HEK293T (cell line): Measurements from ENCODE around the gene GAR1.

Experiments
- CTCF ChIA-PET: fragments of 350-600 bp; formaldehyde crosslinking; extraction: SDS; loops from one replicate; lab custom pipeline; 2021; ENCODE audit warnings: antibody characterized with exemption, inconsistent platforms; lab: Yijun Ruan, JAX
- POLR2A ChIA-PET: fragments of 350-600 bp; formaldehyde crosslinking; extraction: SDS; loops from one replicate; lab custom pipeline; 2020; ENCODE audit warnings: antibody characterized with exemption, inconsistent platforms; lab: Yijun Ruan, JAX
- DNase-seq: peaks from one replicate; pipeline ENCODE4 v3.0.0; 2012; ENCODE audit warnings: mixed read lengths; ENCODE audit errors: extremely low spot score
- ARNT ChIP-seq: fragments of 450-650 bp; IDR thresholded peaks from 2 replicates; pipeline ENCODE4 v1.6.1; 2017; ENCODE audit warnings: mild to moderate bottlenecking
- BHLHE40 ChIP-seq: fragments of 450-650 bp; IDR thresholded peaks from 2 replicates; pipeline ENCODE4 v1.6.1; 2016; ENCODE audit warnings: mild to moderate bottlenecking, moderate library complexity, borderline replicate concordance
- CTBP1 ChIP-seq: fragments of 450-650 bp; IDR thresholded peaks from 2 replicates; pipeline ENCODE4 v1.6.1; 2016; ENCODE audit warnings: borderline replicate concordance
- ELF4 ChIP-seq: fragments of 450-650 bp; IDR thresholded peaks from 2 replicates; pipeline ENCODE4 v1.6.1; 2017; ENCODE audit warnings: antibody characterized with exemption
- FOXA1 ChIP-seq: fragments of 450-650 bp; IDR thresholded peaks from 2 replicates; pipeline ENCODE4 v1.6.1; 2016; ENCODE audit warnings: mild to moderate bottlenecking
- FOXK2 ChIP-seq: fragments of 450-650 bp; IDR thresholded peaks from 2 replicates; pipeline ENCODE4 v1.6.1; 2016; ENCODE audit warnings: mild to moderate bottlenecking
- FOXM1 ChIP-seq: fragments of 450-650 bp; IDR thresholded peaks from 2 replicates; pipeline ENCODE4 v1.6.1; 2017; ENCODE audit warnings: mild to moderate bottlenecking, borderline replicate concordance
- HDGF ChIP-seq: fragments of 450-650 bp; IDR thresholded peaks from 2 replicates; pipeline ENCODE4 v1.6.1; 2017; ENCODE audit warnings: antibody characterized with exemption, borderline replicate concordance
- L3MBTL2 ChIP-seq: fragments of 450-650 bp; conservative IDR thresholded peaks from 2 replicates; pipeline ENCODE4 v1.6.1; 2016; ENCODE audit warnings: mild to moderate bottlenecking
- LEF1 ChIP-seq: fragments of 450-650 bp; IDR thresholded peaks from 2 replicates; pipeline ENCODE4 v1.6.1; 2017; ENCODE audit warnings: mild to moderate bottlenecking, borderline replicate concordance
- NFRKB ChIP-seq: fragments of 450-650 bp; IDR thresholded peaks from 2 replicates; pipeline ENCODE4 v1.6.1; 2016; ENCODE audit warnings: mild to moderate bottlenecking, moderate library complexity
- SP1 ChIP-seq: fragments of 450-650 bp; IDR thresholded peaks from 2 replicates; pipeline ENCODE4 v1.6.1; 2017
- SUZ12 ChIP-seq: fragments of 450-650 bp; IDR thresholded peaks from 2 replicates; pipeline ENCODE4 v1.6.1; 2016; ENCODE audit warnings: mild to moderate bottlenecking
- TARDBP ChIP-seq: fragments of 450-650 bp; IDR thresholded peaks from 2 replicates; pipeline ENCODE4 v1.6.1; 2016
- ZNF384 ChIP-seq: fragments of 450-650 bp; IDR thresholded peaks from 2 replicates; pipeline ENCODE4 v1.6.1; 2016
- TF ChIP-seq, protein P1 (sequence below): fragments of 450-650 bp; IDR thresholded peaks from 2 replicates; pipeline ENCODE4 v1.6.1; 2016

Gene GAR1

DNA sequence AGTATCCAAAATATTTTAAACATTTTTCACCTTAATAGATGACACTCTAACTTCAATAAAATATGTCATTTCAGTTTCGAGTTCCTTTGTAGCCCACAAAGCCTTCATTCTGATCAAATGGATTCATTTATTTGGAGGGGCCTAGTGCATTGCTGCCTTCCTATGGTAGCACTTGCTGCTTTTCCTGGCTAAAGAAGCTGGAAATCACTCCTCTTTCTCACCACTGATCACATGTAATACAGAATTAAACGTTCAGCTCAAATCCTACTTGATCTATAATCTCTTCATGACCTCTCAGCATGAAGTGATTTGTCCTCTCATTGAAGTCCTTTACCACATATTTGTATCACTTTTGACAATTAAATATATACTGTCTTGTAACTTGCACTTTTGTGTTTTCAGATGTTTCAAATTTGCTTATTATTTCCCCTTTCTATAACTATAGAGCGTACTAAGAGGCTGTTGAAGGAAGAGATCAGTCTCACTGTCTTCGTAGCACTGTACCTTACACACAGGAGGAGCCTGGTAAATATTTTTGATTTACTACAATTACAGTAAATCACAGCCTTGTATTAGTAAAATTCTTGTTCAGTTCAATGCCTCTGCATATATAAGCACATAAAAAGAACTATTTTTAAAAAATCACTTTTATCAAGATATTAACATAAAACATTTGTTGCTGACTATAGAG, 14.3 kb upstream of the GAR1 start:
- CTCF ChIA-PET: interaction anchor here (1.5 kb wide), 1 partner anchor 97 kb away, joined by 5 read pairs; the partner anchor contains the start of gene CASP6
- DNase-seq: no peak
- TF ChIP-seq L3MBTL2 (no peak), FOXA1 (no peak), HDGF (no peak), NFRKB (no peak), SP1 (no peak), TARDBP (no peak), SUZ12 (no peak), ELF4 (no peak), FOXM1 (no peak), CTBP1 (no peak), FOXK2 (no peak), ZNF384 (no peak), LEF1 (no peak), BHLHE40 (no peak), ARNT (no peak)
- TF ChIP-seq, protein P1, sequence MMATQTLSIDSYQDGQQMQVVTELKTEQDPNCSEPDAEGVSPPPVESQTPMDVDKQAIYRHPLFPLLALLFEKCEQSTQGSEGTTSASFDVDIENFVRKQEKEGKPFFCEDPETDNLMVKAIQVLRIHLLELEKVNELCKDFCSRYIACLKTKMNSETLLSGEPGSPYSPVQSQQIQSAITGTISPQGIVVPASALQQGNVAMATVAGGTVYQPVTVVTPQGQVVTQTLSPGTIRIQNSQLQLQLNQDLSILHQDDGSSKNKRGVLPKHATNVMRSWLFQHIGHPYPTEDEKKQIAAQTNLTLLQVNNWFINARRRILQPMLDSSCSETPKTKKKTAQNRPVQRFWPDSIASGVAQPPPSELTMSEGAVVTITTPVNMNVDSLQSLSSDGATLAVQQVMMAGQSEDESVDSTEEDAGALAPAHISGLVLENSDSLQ: no peak
- POLR2A ChIA-PET: no interaction called here

- POLR2A ChIA-PET: no interaction called here
These were observed 13.7 kb upstream of the GAR1 start, which contains the start of gene CFI for GRCh38 chr4:109801895-109802319. Gene CFI, minus strand, starts transcription at chr4:109801999. Its CDS starts 28 bp downstream, at chr4:109801971.

DNA sequence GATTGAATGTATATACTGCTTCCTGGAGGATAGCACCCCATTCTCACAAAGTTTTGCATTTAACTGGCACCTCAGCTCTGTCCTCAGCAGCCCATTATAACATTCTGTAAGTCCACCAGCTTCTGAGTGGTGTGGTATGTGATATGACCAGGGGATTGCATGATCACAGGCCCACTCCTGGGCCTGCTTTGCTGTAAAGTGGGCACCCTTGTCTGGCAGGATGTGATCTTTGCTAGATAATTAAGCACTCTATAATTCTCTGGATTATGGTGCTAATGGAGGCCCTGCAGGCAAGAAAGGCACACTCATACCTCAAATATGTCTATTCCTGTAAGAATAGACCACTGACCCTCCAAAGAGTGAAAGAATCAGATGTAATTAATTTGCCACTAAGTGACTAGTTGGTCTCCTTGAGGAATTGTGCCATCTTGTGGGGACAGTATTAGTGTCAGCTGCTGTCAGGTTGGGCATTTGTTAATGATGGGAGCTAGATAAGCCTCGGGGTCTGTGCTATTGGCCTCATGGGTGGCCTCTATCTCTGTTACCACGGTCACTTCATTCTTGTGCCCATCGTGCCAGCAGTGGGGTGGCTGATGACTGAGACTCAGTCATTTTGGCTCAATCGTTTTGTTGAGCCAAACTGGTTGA, 11.5 kb upstream of the GAR1 start:
- CTCF ChIA-PET: interaction anchor here (0.6 kb wide), 1 partner anchor 14 kb away, joined by 3 read pairs; no protein-coding TSS in a partner anchor
- peak; percentile 23 for DNase-seq
- TF ChIP-seq, protein P1: 0 out of 2 replicates have a peak, but pooled peaks have one; percentile 12
- TF ChIP-seq SUZ12: no peak
- TF ChIP-seq FOXK2: no peak
- POLR2A ChIA-PET: interaction anchor here (1.7 kb wide), 2 partner anchors 11 to 101 kb away, joined by 4 to 5 read pairs; partner anchors contain the start of genes CASP6 and GAR1

More at GRCh38 chr4:109801895-109802319, 13.7 kb upstream of the GAR1 start, which contains the start of gene CFI:
- DNase-seq: no peak
- CTCF ChIA-PET: interaction anchor here (0.8 to 1.5 kb wide), 2 partner anchors 98 to 1730 kb away, joined by 5 read pairs; partner anchors contain the start of gene CASP6
- TF ChIP-seq ZNF384 (no peak), HDGF (no peak), FOXM1 (no peak), TARDBP (no peak), ARNT (no peak), FOXK2 (no peak), SP1 (no peak), BHLHE40 (no peak), FOXA1 (no peak), ELF4 (no peak), SUZ12 (no peak), L3MBTL2 (no peak), CTBP1 (no peak), NFRKB (no peak), LEF1 (no peak)
- TF ChIP-seq, protein P1: no peak

DNA sequence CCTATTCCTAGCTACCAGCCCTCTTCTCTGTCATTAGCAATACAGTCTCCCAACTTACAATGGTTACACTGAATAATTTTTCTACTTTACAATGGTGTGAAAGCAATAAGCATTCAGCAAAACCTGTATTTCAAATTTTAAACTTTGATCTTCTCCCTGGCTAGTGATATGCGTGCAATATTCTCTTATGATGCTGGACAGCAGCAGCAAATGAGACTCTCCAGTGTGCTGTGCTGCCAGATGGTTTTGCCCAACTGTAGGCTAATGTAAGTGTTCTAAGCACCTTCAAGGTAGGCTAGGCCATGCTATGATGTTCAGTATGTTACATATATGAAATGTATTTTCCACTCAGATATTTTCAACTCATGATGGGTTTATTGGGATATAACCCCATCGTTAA, 5.9 kb upstream of the GAR1 start:
- ChIA-PET POLR2A (no interaction called here), CTCF (no interaction called here)
- TF ChIP-seq BHLHE40 (no peak), SP1 (no peak), FOXK2 (no peak), ZNF384 (no peak), TARDBP (no peak)
- no peak for DNase-seq

- ChIA-PET POLR2A (no interaction called here), CTCF (no interaction called here)
- DNase-seq: no peak
- TF ChIP-seq NFRKB (no peak), ARNT (no peak), SUZ12 (no peak), CTBP1 (no peak), LEF1 (no peak), ELF4 (no peak), HDGF (no peak)
- TF ChIP-seq, protein P1: no peak
These were observed 4.8 kb upstream of the GAR1 start for GRCh38 chr4:109810552-109811387.
